ENCODE results near the gene GRHL3.

Gene GRHL3

GRCh38 chr1:24366707-24367106, 47.5 kb downstream of the GRHL3 start:
- Histone ChIP-seq H3K9ac (ENCODE audit: low read depth in 1 of 2, low read length in 2 of 2) (no peak overlapping the region), H3K9me3 (ENCODE audit: control insufficient read depth in 1 of 2, low read length in 2 of 2) (no peaks in the 10 kb centered on the region), H3K36me3 (ENCODE audit: control insufficient read depth in 1 of 2, insufficient read depth in 2 of 2, low read length in 2 of 2) (peaks cover 0 to 9% of the 10 kb centered on the region in 2 donors), H3K27ac (ENCODE audit: low read depth, low read length) (no peak overlapping the region), H3K4me1 (ENCODE audit: control insufficient read depth in 1 of 2, insufficient read depth in 2 of 2, low read length in 2 of 2) (peaks cover 4 to 12% of the 10 kb centered on the region in 2 donors), H3K4me3 (ENCODE audit: low read depth in 1 of 2, low read length in 2 of 2) (no peak overlapping the region), H3K27me3 (ENCODE audit: control insufficient read depth in 1 of 2, insufficient read depth in 2 of 2, low read length in 2 of 2) (no peaks in the 10 kb centered on the region)

GRCh38 chr1:24369199-24369598, 50.0 kb downstream of the GRHL3 start:
- H3K4me1 ChIP-seq (ENCODE audit: control insufficient read depth in 1 of 2, insufficient read depth in 2 of 2, low read length in 2 of 2) = peaks cover 4 to 12% of the 10 kb centered on the region in 2 donors
- H3K4me3 ChIP-seq (ENCODE audit: low read depth in 1 of 2, low read length in 2 of 2) = no peak overlapping the region
- no peak overlapping the region for H3K27ac ChIP-seq (ENCODE audit: low read depth, low read length)
- H3K27me3 ChIP-seq (ENCODE audit: control insufficient read depth in 1 of 2, insufficient read depth in 2 of 2, low read length in 2 of 2) = no peaks in the 10 kb centered on the region
- H3K36me3 ChIP-seq (ENCODE audit: control insufficient read depth in 1 of 2, insufficient read depth in 2 of 2, low read length in 2 of 2) = peaks cover 0 to 6% of the 10 kb centered on the region in 2 donors
- H3K9me3 ChIP-seq (ENCODE audit: control insufficient read depth in 1 of 2, low read length in 2 of 2) = no peaks in the 10 kb centered on the region
- no peak overlapping the region for H3K9ac ChIP-seq (ENCODE audit: low read depth in 1 of 2, low read length in 2 of 2)

DNA sequence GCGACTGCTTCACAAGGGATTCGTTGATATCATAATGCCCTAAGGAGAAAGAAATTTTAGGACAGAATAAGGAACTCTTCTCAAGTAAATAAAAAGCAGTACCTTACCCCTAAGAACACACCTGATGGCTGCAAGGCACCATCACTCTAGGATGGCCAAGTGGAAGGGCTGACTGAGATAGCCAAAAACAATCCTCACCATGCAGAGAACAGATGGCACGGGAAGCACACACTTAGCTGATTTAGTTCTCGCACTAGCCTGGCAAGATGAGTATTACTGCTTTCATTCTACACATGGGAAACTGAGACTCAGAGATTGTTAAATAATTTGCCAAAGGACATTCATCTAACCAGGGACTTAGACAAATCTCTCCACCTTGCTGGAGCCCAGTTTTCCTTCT, 50.6 kb downstream of the GRHL3 start:
- Histone ChIP-seq H3K36me3 (ENCODE audit: control insufficient read depth in 1 of 2, insufficient read depth in 2 of 2, low read length in 2 of 2) (peaks cover 0 to 6% of the 10 kb centered on the region in 2 donors), H3K9ac (ENCODE audit: low read depth in 1 of 2, low read length in 2 of 2) (no peak overlapping the region), H3K4me3 (ENCODE audit: low read depth in 1 of 2, low read length in 2 of 2) (no peak overlapping the region), H3K27me3 (ENCODE audit: control insufficient read depth in 1 of 2, insufficient read depth in 2 of 2, low read length in 2 of 2) (no peaks in the 10 kb centered on the region), H3K9me3 (ENCODE audit: control insufficient read depth in 1 of 2, low read length in 2 of 2) (no peaks in the 10 kb centered on the region), H3K4me1 (ENCODE audit: control insufficient read depth in 1 of 2, insufficient read depth in 2 of 2, low read length in 2 of 2) (peaks cover 3 to 9% of the 10 kb centered on the region in 2 donors), H3K27ac (ENCODE audit: low read depth, low read length) (no peak overlapping the region)

GRCh38 chr1:24373044-24373443, 53.9 kb downstream of the GRHL3 start:
- Histone ChIP-seq H3K27ac (ENCODE audit: low read depth, low read length) (no peak overlapping the region), H3K9ac (ENCODE audit: low read depth in 1 of 2, low read length in 2 of 2) (no peak overlapping the region), H3K36me3 (ENCODE audit: control insufficient read depth in 1 of 2, insufficient read depth in 2 of 2, low read length in 2 of 2) (peaks cover 0 to 6% of the 10 kb centered on the region in 2 donors), H3K9me3 (ENCODE audit: control insufficient read depth in 1 of 2, low read length in 2 of 2) (no peaks in the 10 kb centered on the region), H3K4me3 (ENCODE audit: low read depth in 1 of 2, low read length in 2 of 2) (no peak overlapping the region), H3K27me3 (ENCODE audit: control insufficient read depth in 1 of 2, insufficient read depth in 2 of 2, low read length in 2 of 2) (no peaks in the 10 kb centered on the region), H3K4me1 (ENCODE audit: control insufficient read depth in 1 of 2, insufficient read depth in 2 of 2, low read length in 2 of 2) (no peaks in the 10 kb centered on the region)

DNA sequence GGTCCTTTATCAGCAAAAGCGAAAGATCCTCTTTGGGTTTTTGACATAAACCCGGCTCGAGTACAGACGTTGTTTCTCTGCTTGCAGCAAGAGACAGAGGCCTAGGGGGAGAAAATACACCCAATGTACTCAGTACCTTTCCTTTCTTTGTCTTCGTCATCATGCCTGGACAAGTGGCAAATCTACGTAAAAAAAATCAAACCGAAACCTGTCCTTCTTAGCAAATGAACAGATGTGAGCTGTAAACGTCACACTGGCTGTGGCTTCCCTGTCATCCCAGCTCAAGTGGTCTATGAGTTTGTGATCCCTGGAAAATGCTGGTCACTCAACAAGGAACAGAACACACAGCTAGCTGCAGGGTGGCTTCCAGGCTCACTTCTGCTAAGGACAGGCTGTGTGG, 54.6 kb downstream of the GRHL3 start:
- H3K4me3 ChIP-seq (ENCODE audit: low read depth in 1 of 2, low read length in 2 of 2) = no peak overlapping the region
- H3K36me3 ChIP-seq (ENCODE audit: control insufficient read depth in 1 of 2, insufficient read depth in 2 of 2, low read length in 2 of 2) = peaks cover 0 to 6% of the 10 kb centered on the region in 2 donors
- no peak overlapping the region for H3K9ac ChIP-seq (ENCODE audit: low read depth in 1 of 2, low read length in 2 of 2)
- no peaks in the 10 kb centered on the region for H3K9me3 ChIP-seq (ENCODE audit: control insufficient read depth in 1 of 2, low read length in 2 of 2)
- H3K27me3 ChIP-seq (ENCODE audit: control insufficient read depth in 1 of 2, insufficient read depth in 2 of 2, low read length in 2 of 2) = no peaks in the 10 kb centered on the region
- H3K27ac ChIP-seq (ENCODE audit: low read depth, low read length) = no peak overlapping the region
- H3K4me1 ChIP-seq (ENCODE audit: control insufficient read depth in 1 of 2, insufficient read depth in 2 of 2, low read length in 2 of 2) = no peaks in the 10 kb centered on the region

DNA sequence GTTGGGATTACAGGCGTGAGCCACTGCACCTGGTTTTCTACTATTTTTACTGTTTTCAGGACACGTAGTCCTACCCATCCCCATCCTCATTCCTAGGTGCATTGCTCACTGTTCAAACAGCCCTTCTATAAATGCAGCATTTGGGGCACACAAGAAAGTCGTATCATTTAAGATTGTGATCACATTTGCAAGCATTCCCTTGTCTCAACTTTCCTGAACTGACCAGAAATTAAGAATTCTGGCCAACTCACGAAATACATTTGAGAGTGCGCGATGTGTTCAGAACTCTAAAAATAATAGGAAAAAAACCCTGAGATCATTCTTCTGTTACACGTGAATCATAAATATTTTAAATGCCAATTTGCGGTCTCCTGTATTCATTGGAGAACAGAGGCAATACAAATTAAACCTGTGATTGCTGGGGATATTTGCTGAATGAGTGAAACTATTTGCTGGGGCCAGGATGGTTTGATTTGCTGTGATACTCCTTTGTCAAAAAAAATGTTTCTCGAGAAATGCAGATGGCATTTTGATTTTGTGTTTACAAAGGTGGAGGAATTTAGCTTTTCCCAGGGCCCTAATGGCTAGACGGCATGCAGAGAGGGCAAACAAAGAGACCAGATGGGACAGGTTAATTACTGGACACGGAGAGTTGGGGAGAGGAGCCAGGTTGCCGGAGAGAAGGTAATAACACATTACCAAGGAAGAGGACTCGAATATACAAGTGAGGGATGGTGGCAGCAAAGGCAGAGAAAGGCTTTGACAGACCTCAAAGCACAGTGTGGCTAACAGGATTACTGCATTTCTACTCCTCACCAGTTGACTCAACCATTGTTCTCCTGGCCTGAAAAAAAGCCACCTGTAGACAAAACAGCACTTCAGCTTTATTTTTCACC, 56.0 kb downstream of the GRHL3 start:
- H3K27me3 ChIP-seq (ENCODE audit: control insufficient read depth in 1 of 2, insufficient read depth in 2 of 2, low read length in 2 of 2) = no peaks in the 10 kb centered on the region
- no peak overlapping the region for H3K9ac ChIP-seq (ENCODE audit: low read depth in 1 of 2, low read length in 2 of 2)
- no peak overlapping the region for H3K27ac ChIP-seq (ENCODE audit: low read depth, low read length)
- H3K9me3 ChIP-seq (ENCODE audit: control insufficient read depth in 1 of 2, low read length in 2 of 2) = no peaks in the 10 kb centered on the region
- H3K36me3 ChIP-seq (ENCODE audit: control insufficient read depth in 1 of 2, insufficient read depth in 2 of 2, low read length in 2 of 2) = peaks cover 0 to 5% of the 10 kb centered on the region in 2 donors
- no peaks in the 10 kb centered on the region for H3K4me1 ChIP-seq (ENCODE audit: control insufficient read depth in 1 of 2, insufficient read depth in 2 of 2, low read length in 2 of 2)
- H3K4me3 ChIP-seq (ENCODE audit: low read depth in 1 of 2, low read length in 2 of 2) = no peak overlapping the region

DNA sequence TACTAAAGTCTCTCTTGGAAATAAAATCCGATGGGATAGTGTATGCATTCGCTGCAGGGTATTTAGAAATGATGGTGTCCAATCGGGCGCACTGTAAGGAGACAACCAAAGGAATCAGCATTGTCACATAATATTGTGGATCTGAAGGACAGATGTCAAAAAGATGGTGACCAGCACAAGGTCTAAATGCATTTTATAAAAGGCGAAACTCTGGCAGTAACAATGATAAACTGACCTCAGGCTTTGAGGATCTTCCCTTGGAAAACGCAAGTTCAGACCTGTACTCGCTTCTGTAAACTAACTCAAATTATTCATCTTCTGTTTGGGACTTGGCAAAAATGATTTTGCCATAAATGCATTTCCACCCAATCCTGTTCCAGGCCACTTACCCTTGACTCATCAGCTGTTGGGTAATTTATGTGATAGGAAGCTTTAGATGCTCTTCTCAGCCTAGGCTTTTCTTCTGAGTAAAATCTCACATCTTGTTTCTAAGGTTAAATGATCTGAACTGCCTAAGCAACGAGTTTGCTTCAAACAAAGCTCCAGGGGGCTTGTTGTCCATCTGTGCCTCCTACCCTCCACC, 60.7 kb downstream of the GRHL3 start:
- H3K36me3 ChIP-seq (ENCODE audit: control insufficient read depth in 1 of 2, insufficient read depth in 2 of 2, low read length in 2 of 2) = peaks cover 0 to 10% of the 10 kb centered on the region in 2 donors
- H3K27ac ChIP-seq (ENCODE audit: low read depth, low read length) = no peak overlapping the region

DNA sequence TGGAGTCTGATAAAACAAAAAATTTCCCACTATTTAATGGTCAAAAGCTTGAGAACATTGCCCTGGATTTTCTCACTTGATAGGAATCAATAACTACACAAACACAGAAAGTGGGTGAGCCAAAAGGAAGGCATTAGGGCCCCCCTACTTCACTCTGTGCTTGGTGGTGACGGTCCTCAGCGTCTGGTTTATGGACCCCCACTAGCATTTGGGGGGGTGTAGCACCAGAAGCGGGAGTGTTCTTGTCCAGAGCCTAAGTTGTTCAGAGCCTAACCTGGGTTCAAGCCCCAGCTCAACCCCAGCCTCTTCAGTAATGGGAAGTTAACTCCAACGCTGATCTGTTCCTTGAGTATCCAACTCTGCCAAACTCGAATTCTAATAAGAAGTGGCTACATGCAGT, 61.4 kb downstream of the GRHL3 start:
- H3K9ac ChIP-seq (ENCODE audit: low read depth in 1 of 2, low read length in 2 of 2) = no peak overlapping the region
- H3K9me3 ChIP-seq (ENCODE audit: control insufficient read depth in 1 of 2, low read length in 2 of 2) = no peaks in the 10 kb centered on the region
- peaks cover 0 to 10% of the 10 kb centered on the region in 2 donors for H3K36me3 ChIP-seq (ENCODE audit: control insufficient read depth in 1 of 2, insufficient read depth in 2 of 2, low read length in 2 of 2)
- H3K4me1 ChIP-seq (ENCODE audit: control insufficient read depth in 1 of 2, insufficient read depth in 2 of 2, low read length in 2 of 2) = peaks cover 15 to 16% of the 10 kb centered on the region in 2 donors
- H3K4me3 ChIP-seq (ENCODE audit: low read depth in 1 of 2, low read length in 2 of 2) = no peak overlapping the region
- H3K27ac ChIP-seq (ENCODE audit: low read depth, low read length) = no peak overlapping the region
- H3K27me3 ChIP-seq (ENCODE audit: control insufficient read depth in 1 of 2, insufficient read depth in 2 of 2, low read length in 2 of 2) = no peaks in the 10 kb centered on the region

More for the DNA sequence above, 60.7 kb downstream of the GRHL3 start:
- H3K4me1 ChIP-seq (ENCODE audit: control insufficient read depth in 1 of 2, insufficient read depth in 2 of 2, low read length in 2 of 2) = peaks cover 10% of the 10 kb centered on the region in 2 donors
- no peaks in the 10 kb centered on the region for H3K9me3 ChIP-seq (ENCODE audit: control insufficient read depth in 1 of 2, low read length in 2 of 2)
- no peaks in the 10 kb centered on the region for H3K27me3 ChIP-seq (ENCODE audit: control insufficient read depth in 1 of 2, insufficient read depth in 2 of 2, low read length in 2 of 2)
- no peak overlapping the region for H3K4me3 ChIP-seq (ENCODE audit: low read depth in 1 of 2, low read length in 2 of 2)
- H3K9ac ChIP-seq (ENCODE audit: low read depth in 1 of 2, low read length in 2 of 2) = no peak overlapping the region

DNA sequence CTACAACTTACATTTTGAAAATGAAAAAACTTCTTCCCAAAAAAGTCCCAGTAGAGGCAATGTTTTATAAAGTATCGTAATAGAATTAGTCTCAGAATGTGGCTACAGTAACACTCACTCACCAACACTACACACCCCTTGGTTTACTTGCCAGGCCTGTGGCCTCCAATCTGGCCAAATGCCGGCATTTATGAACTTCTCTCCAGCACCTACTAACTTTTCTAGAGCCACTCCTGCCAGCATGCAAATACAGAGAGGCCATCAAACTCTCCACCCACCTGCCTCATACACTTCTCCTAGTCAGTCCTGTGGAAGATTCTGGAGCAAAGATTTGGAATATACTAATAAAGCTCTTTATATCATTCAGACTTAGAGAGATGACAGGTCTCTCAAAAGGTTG, 62.1 kb downstream of the GRHL3 start:
- no peak overlapping the region for H3K4me3 ChIP-seq (ENCODE audit: low read depth in 1 of 2, low read length in 2 of 2)

DNA sequence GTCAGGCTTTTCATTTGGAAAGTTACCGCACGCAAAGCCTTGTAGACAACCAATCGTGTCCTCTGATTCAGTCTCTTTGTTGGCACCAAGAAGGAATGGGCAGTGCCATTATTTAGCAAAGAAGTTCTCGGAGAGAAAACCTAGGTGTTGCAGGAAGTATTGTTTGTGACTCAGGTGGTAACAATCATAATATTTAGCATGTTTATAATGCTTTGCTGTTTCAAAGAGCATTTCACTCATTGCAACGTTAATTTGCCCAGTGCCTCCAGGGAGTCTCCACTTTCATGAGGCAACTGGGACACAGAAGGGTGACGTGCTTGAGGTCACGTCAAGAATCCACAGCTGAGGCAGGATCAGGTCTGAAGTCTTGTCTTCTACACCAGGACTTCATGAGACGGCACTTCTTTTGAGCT, 63.0 kb downstream of the GRHL3 start:
- Histone ChIP-seq H3K9ac (ENCODE audit: low read depth in 1 of 2, low read length in 2 of 2) (no peak overlapping the region), H3K4me1 (ENCODE audit: control insufficient read depth in 1 of 2, insufficient read depth in 2 of 2, low read length in 2 of 2) (peaks cover 15 to 18% of the 10 kb centered on the region in 2 donors), H3K27me3 (ENCODE audit: control insufficient read depth in 1 of 2, insufficient read depth in 2 of 2, low read length in 2 of 2) (no peaks in the 10 kb centered on the region), H3K4me3 (ENCODE audit: low read depth in 1 of 2, low read length in 2 of 2) (no peak overlapping the region), H3K36me3 (ENCODE audit: control insufficient read depth in 1 of 2, insufficient read depth in 2 of 2, low read length in 2 of 2) (peaks cover 0 to 10% of the 10 kb centered on the region in 2 donors), H3K9me3 (ENCODE audit: control insufficient read depth in 1 of 2, low read length in 2 of 2) (no peaks in the 10 kb centered on the region), H3K27ac (ENCODE audit: low read depth, low read length) (no peak overlapping the region)

More for the DNA sequence above, 62.1 kb downstream of the GRHL3 start:
- Histone ChIP-seq H3K36me3 (ENCODE audit: control insufficient read depth in 1 of 2, insufficient read depth in 2 of 2, low read length in 2 of 2) (peaks cover 0 to 10% of the 10 kb centered on the region in 2 donors), H3K27ac (ENCODE audit: low read depth, low read length) (no peak overlapping the region), H3K4me1 (ENCODE audit: control insufficient read depth in 1 of 2, insufficient read depth in 2 of 2, low read length in 2 of 2) (peaks cover 15 to 18% of the 10 kb centered on the region in 2 donors), H3K9me3 (ENCODE audit: control insufficient read depth in 1 of 2, low read length in 2 of 2) (no peaks in the 10 kb centered on the region), H3K9ac (ENCODE audit: low read depth in 1 of 2, low read length in 2 of 2) (no peak overlapping the region), H3K27me3 (ENCODE audit: control insufficient read depth in 1 of 2, insufficient read depth in 2 of 2, low read length in 2 of 2) (no peaks in the 10 kb centered on the region)

Data from duodenal mucosa (tissue), 2 donors.